HUES64 (cell line): ENCODE measurements around the gene COL10A1.

Experiments used
- H3K27ac ChIP-seq: 2 replicates; pipeline ENCODE4 v1.7.0; 2013; ENCODE audit warnings: low read depth, low read length, inconsistent platforms
- H3K27me3 ChIP-seq: 2 replicates; pipeline ENCODE4 v1.6.1; 2013; ENCODE audit warnings: mild to moderate bottlenecking, low read length; ENCODE audit not compliant: insufficient read depth
- H3K36me3 ChIP-seq: 2 replicates; pipeline ENCODE4 v1.6.1; 2013; ENCODE audit warnings: mild to moderate bottlenecking, low read length; ENCODE audit not compliant: insufficient read depth
- H3K4me1 ChIP-seq: 2 replicates; pipeline ENCODE4 v1.6.1; 2013; ENCODE audit warnings: mild to moderate bottlenecking, low read length, moderate library complexity; ENCODE audit not compliant: insufficient read depth
- H3K4me3 ChIP-seq: 2 replicates; pipeline ENCODE4 v1.5.1; 2013; ENCODE audit warnings: mild to moderate bottlenecking, low read length, moderate library complexity
- H3K9ac ChIP-seq: 2 replicates; pipeline ENCODE4 v1.6.1; 2013; ENCODE audit warnings: mild to moderate bottlenecking, low read depth, low read length
- H3K9me3 ChIP-seq: 2 replicates; pipeline ENCODE4 v1.6.1; 2013; ENCODE audit warnings: low read depth, low read length; ENCODE audit not compliant: insufficient read depth
- WGBS: fragments of 150-250, 120-280 bp; methylation state at CpG from one replicate; pipeline ENCODE4 v1.1.7; 2013; ENCODE audit warnings: missing lambda C conversion rate; 5-methylcytosine and 5-hydroxymethylcytosine counted together

The COL10A1 gene

GRCh38 chr6:116083052-116083451 lies 42.9 kb downstream of the COL10A1 start:
- no peak overlapping the region for H3K9ac ChIP-seq
- no peaks in the 10 kb centered on the region for H3K36me3 ChIP-seq
- no peak overlapping the region for H3K4me3 ChIP-seq
- no peaks in the 10 kb centered on the region for H3K27me3 ChIP-seq
- no peaks in the 10 kb centered on the region for H3K4me1 ChIP-seq
- 88% methylated on average over 5 of the region's 5 CpGs for WGBS
- no peak overlapping the region for H3K27ac ChIP-seq
- H3K9me3 ChIP-seq = no peaks in the 10 kb centered on the region

GRCh38 chr6:116078945-116079344 lies 47.0 kb downstream of the COL10A1 start:
- Histone ChIP-seq H3K27me3 (no peaks in the 10 kb centered on the region), H3K4me1 (peaks cover 6% of the 10 kb centered on the region), H3K9me3 (no peaks in the 10 kb centered on the region), H3K27ac (no peak overlapping the region), H3K9ac (no peak overlapping the region), H3K4me3 (no peak overlapping the region), H3K36me3 (no peaks in the 10 kb centered on the region)
- WGBS = 100% methylated on average over 1 of the region's 3 CpGs

GRCh38 chr6:116078522-116078921 lies 47.4 kb downstream of the COL10A1 start:
- no peak overlapping the region for H3K9ac ChIP-seq
- no peak overlapping the region for H3K4me3 ChIP-seq
- H3K9me3 ChIP-seq = no peaks in the 10 kb centered on the region
- WGBS = 88% methylated on average over 3 of the region's 3 CpGs
- no peaks in the 10 kb centered on the region for H3K27me3 ChIP-seq
- no peak overlapping the region for H3K27ac ChIP-seq
- H3K36me3 ChIP-seq = no peaks in the 10 kb centered on the region
- peaks cover 8% of the 10 kb centered on the region for H3K4me1 ChIP-seq

GRCh38 chr6:116074732-116075390 lies 51.1 kb downstream of the COL10A1 start:
- Histone ChIP-seq H3K4me3 (no peak overlapping the region), H3K36me3 (no peaks in the 10 kb centered on the region), H3K9ac (no peak overlapping the region), H3K9me3 (no peaks in the 10 kb centered on the region), H3K27me3 (no peaks in the 10 kb centered on the region), H3K4me1 (peaks cover 8% of the 10 kb centered on the region), H3K27ac (no peak overlapping the region)
- WGBS = 93% methylated on average over 2 of the region's 2 CpGs

GRCh38 chr6:116073765-116074440 lies 52.0 kb downstream of the COL10A1 start:
- Histone ChIP-seq H3K36me3 (no peaks in the 10 kb centered on the region), H3K27ac (no peak overlapping the region), H3K4me1 (peaks cover 8% of the 10 kb centered on the region), H3K4me3 (no peak overlapping the region), H3K9ac (no peak overlapping the region), H3K9me3 (no peaks in the 10 kb centered on the region), H3K27me3 (no peaks in the 10 kb centered on the region)
- 83% methylated on average over 2 of the region's 2 CpGs for WGBS

- Histone ChIP-seq H3K4me1 (peaks cover 8% of the 10 kb centered on the region), H3K36me3 (no peaks in the 10 kb centered on the region), H3K4me3 (no peak overlapping the region), H3K27ac (no peak overlapping the region), H3K9me3 (no peaks in the 10 kb centered on the region), H3K27me3 (no peaks in the 10 kb centered on the region), H3K9ac (no peak overlapping the region)
- WGBS = 85% methylated on average over 1 of the region's 1 CpG
Observed at GRCh38 chr6:116072368-116072767, 53.6 kb downstream of the COL10A1 start.

GRCh38 chr6:116070616-116071389 lies 55.1 kb downstream of the COL10A1 start:
- H3K27me3 ChIP-seq = no peaks in the 10 kb centered on the region
- H3K27ac ChIP-seq = no peak overlapping the region
- H3K9me3 ChIP-seq = no peaks in the 10 kb centered on the region
- H3K9ac ChIP-seq = no peak overlapping the region
- WGBS = 100% methylated on average over 1 of the region's 2 CpGs
- H3K36me3 ChIP-seq = no peaks in the 10 kb centered on the region
- peaks cover 5% of the 10 kb centered on the region; the same call in 1 of the 2 replicates for H3K4me1 ChIP-seq
- no peak overlapping the region for H3K4me3 ChIP-seq

GRCh38 chr6:116070101-116070500 lies 55.8 kb downstream of the COL10A1 start:
- WGBS = 97% methylated on average over 1 of the region's 1 CpG
- H3K9ac ChIP-seq = no peak overlapping the region
- no peaks in the 10 kb centered on the region for H3K27me3 ChIP-seq
- H3K27ac ChIP-seq = no peak overlapping the region
- no peak overlapping the region for H3K4me3 ChIP-seq
- no peaks in the 10 kb centered on the region for H3K36me3 ChIP-seq
- no peaks in the 10 kb centered on the region for H3K9me3 ChIP-seq
- peaks cover 5% of the 10 kb centered on the region; the same call in 1 of the 2 replicates for H3K4me1 ChIP-seq
